GM12891 (cell line): Measurements from ENCODE around the gene B3GNT3.

ENCODE experiments used
- PAX5 ChIP-seq: IDR thresholded peaks from 2 replicates; pipeline ENCODE4 v1.6.1; 2011; ENCODE audit warnings: low read length, moderate library complexity, mild to moderate bottlenecking; ENCODE audit not compliant: insufficient read depth, severe bottlenecking
- POLR2A ChIP-seq: IDR thresholded peaks from 2 replicates; pipeline ENCODE4 v1.6.1; 2011; ENCODE audit warnings: low read depth, low read length, control low read depth
- POLR2AphosphoS5 ChIP-seq: IDR thresholded peaks from 2 replicates; pipeline ENCODE4 v1.6.1; 2011; ENCODE audit warnings: low read depth, low read length, control low read depth
- POU2F2 ChIP-seq: IDR thresholded peaks from 2 replicates; pipeline ENCODE4 v1.6.1; 2011; ENCODE audit warnings: low read depth, mild to moderate bottlenecking, control low read depth, low read length, moderate library complexity
- SPI1 ChIP-seq: IDR thresholded peaks from 2 replicates; pipeline ENCODE4 v1.6.1; 2011; ENCODE audit warnings: low read depth, low read length, control low read depth
- TAF1 ChIP-seq: IDR thresholded peaks from 2 replicates; pipeline ENCODE4 v1.6.1; 2011; ENCODE audit warnings: low read depth, low read length, control low read depth

DNA sequence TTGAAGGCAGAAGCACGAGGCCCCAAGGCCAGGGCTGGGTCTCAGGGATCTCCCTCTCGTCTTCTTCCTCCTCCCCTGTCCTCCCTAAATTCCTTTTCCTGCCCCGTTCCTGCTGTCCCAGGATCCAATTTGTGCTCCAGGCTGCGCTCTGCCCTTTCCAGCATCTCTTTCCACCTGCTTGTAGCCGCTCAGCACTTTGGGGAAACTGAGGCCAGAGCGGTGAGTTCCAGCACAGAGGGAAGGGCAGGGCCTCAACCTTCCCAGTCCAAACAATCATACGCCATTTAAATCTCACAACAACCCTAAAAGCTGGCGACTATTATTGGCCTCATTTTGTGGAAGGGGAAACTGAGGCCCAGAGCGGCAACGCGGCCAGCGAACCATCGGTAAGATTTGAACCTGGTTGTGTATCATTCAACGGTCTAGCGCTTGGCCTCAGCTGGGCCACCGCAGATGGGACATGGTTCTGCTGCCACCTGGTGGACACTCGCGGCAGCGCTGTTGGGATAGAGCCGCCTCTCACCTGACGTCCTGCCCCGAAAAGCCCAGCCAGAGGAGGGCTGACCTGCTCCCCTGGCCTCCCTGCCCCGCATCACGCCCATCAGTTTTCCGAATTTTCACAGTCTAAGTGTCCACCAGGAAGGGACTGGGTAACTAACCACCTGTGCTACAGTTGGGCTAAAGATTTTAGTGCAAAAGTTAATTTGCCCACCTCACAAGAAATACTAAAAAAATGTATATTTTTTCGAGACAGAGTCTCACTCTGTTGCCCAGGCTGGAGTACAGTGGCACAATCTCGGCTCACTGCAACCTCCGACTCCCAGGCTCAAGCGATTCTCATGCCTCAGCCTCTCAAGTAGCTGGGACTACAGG is 60.6 kb downstream of the B3GNT3 start:
- TF ChIP-seq POLR2A, result no peak
- TF ChIP-seq POLR2AphosphoS5, result no peak
- no peak for TF ChIP-seq TAF1
- TF ChIP-seq SPI1, result no peak
- TF ChIP-seq PAX5, result peak; percentile 47
- TF ChIP-seq POU2F2, result 0 out of 2 replicates have a peak, but pooled peaks have one; percentile 27
